ENCODE measurements around the gene GABRE. TPM values are rescaled to one million over a fixed set of nuclear protein-coding genes. Genes with fewer than 3 reads are reported as not detected.
"Not testable (repeated sequence)": the region's sequence is repeated elsewhere in the genome, so short reads cannot be mapped to it uniquely, and the experiment has no call there.

GABRE gene
- total and polyA plus RNA-seq, 2 donors, result 9.1 to 81.1 TPM

DNA sequence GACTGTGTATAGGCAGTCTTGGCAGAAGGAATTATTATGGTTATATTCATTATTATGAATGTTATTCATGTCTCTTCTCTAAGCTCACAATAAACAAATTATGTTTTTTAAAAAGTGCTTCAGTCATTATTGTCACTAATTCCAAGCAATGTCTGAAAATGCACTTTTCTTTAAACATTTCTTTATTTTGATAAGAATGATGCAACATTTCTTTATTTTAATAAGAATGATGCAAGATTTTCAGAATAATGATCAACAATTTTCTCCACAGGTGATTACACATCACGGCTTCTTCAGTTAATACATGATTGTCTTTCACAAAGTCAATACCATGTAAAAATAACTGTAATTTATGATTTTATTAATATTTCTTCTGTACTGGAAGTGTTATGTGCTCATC, 39.1 kb downstream of the GABRE start:
- 100% methylated on average over 1 of the region's 1 CpG for WGBS

DNA sequence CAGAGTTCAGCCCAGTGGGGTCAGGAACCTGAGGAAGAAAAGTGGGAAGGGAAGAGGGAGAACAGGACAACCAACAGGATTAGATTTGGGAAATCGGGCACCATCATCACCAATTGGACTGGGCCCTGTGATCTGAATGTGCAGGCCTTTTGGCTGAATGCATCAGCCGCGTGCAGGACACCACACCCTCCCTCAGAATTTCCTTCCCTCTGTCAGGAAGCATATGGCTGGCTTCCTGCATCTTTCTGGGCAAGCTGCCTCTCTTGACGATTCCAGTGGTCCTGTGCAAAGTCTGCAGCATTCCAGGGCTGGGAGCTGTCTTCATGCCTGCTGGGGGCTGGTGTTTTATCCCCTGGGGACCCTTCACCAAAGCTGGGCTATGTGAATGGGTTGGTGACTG, 45.4 kb downstream of the GABRE start:
- WGBS, result 46% methylated on average over 4 of the region's 4 CpGs
- Histone ChIP-seq H3K27ac (ENCODE audit: low read depth) (no peak overlapping the region), H3K36me3 (ENCODE audit: insufficient read depth) (no peaks in the 10 kb centered on the region), H3K4me3 (ENCODE audit: low read depth, low read length) (no peak overlapping the region), H3K4me1 (ENCODE audit: insufficient read depth) (no peaks in the 10 kb centered on the region)
- DNase-seq (ENCODE audit: extremely low spot score), result no peak

More for the DNA sequence above, 39.1 kb downstream of the GABRE start:
- Histone ChIP-seq H3K36me3 (ENCODE audit: insufficient read depth) (no peaks in the 10 kb centered on the region), H3K27ac (ENCODE audit: low read depth) (no peak overlapping the region), H3K4me3 (ENCODE audit: low read depth, low read length) (no peak overlapping the region), H3K4me1 (ENCODE audit: insufficient read depth) (no peaks in the 10 kb centered on the region)
- DNase-seq (ENCODE audit: extremely low spot score), result no peak

DNA sequence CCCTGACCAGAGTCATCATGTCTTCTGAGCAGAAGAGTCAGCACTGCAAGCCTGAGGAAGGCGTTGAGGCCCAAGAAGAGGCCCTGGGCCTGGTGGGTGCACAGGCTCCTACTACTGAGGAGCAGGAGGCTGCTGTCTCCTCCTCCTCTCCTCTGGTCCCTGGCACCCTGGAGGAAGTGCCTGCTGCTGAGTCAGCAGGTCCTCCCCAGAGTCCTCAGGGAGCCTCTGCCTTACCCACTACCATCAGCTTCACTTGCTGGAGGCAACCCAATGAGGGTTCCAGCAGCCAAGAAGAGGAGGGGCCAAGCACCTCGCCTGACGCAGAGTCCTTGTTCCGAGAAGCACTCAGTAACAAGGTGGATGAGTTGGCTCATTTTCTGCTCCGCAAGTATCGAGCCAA, 50.8 kb downstream of the GABRE start:
- H3K4me3 ChIP-seq (ENCODE audit: low read depth, low read length), result no peak overlapping the region
- no peak overlapping the region for H3K27ac ChIP-seq (ENCODE audit: low read depth)
- H3K36me3 ChIP-seq (ENCODE audit: insufficient read depth), result no peaks in the 10 kb centered on the region
- DNase-seq (ENCODE audit: extremely low spot score), result no peak
- WGBS, result 94% methylated on average over 6 of the region's 6 CpGs
- H3K4me1 ChIP-seq (ENCODE audit: insufficient read depth), result no peaks in the 10 kb centered on the region

DNA sequence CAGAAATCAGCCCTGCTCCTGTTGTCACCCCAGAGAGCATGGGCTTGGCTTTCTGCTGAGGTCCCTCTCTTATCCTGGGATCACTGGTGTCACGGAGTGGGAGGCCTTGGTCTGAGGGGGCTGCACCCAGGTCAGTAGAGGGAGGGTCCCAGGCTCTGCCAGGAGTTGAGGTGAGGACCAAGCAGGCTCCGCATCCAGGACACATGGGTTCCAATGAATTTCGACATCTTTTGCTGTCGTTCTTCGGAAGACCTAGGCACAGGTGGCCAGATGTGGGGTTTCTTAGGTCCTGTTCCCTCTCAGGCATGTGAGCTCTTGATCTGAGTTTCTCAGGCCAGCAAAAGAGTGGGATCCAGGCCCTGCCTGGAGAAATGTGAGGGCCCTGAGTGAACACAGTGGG, 51.8 kb downstream of the GABRE start:
- Histone ChIP-seq H3K36me3 (ENCODE audit: insufficient read depth) (no peaks in the 10 kb centered on the region), H3K4me1 (ENCODE audit: insufficient read depth) (no peaks in the 10 kb centered on the region), H3K4me3 (ENCODE audit: low read depth, low read length) (no peak overlapping the region), H3K27ac (ENCODE audit: low read depth) (no peak overlapping the region)
- DNase-seq (ENCODE audit: extremely low spot score), result no peak
- 96% methylated on average over 5 of the region's 5 CpGs for WGBS

DNA sequence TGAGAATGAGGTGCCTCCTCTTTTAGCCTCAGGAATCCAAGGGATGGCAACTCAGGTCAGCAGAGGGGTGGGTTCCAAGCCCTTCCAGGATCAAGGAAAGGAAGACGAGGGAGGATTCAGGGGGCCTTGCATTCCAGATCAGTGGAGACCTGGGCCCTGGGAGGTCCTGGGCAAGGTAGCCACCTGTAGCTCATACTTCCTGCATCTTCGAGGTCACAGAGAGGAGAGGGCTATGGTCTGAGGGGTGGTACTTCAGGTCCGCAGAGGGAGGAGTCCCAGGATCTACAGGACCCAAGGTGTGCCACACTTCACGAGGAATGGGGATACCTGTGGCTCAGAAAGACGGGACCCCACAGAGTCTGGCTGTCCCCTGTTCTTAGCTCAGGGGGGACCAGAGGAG, 52.6 kb downstream of the GABRE start:
- Histone ChIP-seq H3K4me1 (ENCODE audit: insufficient read depth) (no peaks in the 10 kb centered on the region), H3K36me3 (ENCODE audit: insufficient read depth) (no peaks in the 10 kb centered on the region), H3K27ac (ENCODE audit: low read depth) (no peak overlapping the region), H3K4me3 (ENCODE audit: low read depth, low read length) (no peak overlapping the region)
- WGBS, result 85% methylated on average over 5 of the region's 5 CpGs
- DNase-seq (ENCODE audit: extremely low spot score), result no peak

DNA sequence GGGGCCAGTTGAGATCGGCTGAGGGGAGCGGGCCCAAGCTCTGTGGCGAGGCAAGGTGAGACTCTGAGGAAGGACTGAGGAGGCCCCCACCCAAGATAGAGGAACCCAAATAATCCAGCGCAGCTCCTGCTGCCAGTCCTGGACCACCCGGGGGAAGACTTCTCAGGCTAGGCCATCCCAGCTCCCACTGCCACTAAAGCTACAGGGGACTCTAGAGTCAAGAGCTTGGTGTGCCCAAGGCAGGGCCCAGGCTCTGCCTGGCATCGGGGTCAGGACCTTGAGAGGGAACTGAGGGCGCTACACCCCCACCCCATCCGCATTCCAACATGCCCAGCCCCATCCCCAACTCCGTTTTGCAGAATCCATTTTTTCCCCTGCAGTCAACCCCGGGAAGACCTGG, 53.2 kb downstream of the GABRE start:
- Histone ChIP-seq H3K4me3 (ENCODE audit: low read depth, low read length) (no peak overlapping the region), H3K4me1 (ENCODE audit: insufficient read depth) (no peaks in the 10 kb centered on the region), H3K27ac (ENCODE audit: low read depth) (no peak overlapping the region), H3K36me3 (ENCODE audit: insufficient read depth) (no peaks in the 10 kb centered on the region)
- DNase-seq (ENCODE audit: extremely low spot score), result no peak
- WGBS, result 93% methylated on average over 10 of the region's 10 CpGs

DNA sequence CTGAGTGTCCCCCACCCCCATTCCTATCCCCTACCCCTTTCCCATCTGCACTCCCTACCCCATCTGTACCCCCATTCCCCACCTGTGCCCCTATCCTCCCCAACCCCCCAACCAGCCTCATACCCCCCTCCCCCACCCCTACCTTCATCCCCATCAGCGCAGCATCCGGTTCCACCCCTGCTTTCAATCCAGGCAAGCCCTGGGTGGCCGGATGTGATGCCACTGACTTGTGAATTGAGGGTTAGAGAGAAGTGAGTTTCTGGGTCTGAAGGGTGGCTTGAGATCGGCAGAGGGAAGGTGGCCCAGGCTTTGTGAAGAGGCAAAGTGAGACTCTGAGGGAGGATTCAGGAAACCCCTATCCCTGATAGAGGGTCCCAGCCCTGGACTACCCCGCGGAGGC, 53.9 kb downstream of the GABRE start:
- 69% methylated on average over 6 of the region's 6 CpGs for WGBS
- no peaks in the 10 kb centered on the region for H3K36me3 ChIP-seq (ENCODE audit: insufficient read depth)
- no peak overlapping the region for H3K4me3 ChIP-seq (ENCODE audit: low read depth, low read length)
- H3K27ac ChIP-seq (ENCODE audit: low read depth), result no peak overlapping the region
- no peaks in the 10 kb centered on the region for H3K4me1 ChIP-seq (ENCODE audit: insufficient read depth)
- DNase-seq (ENCODE audit: extremely low spot score), result no peak

DNA sequence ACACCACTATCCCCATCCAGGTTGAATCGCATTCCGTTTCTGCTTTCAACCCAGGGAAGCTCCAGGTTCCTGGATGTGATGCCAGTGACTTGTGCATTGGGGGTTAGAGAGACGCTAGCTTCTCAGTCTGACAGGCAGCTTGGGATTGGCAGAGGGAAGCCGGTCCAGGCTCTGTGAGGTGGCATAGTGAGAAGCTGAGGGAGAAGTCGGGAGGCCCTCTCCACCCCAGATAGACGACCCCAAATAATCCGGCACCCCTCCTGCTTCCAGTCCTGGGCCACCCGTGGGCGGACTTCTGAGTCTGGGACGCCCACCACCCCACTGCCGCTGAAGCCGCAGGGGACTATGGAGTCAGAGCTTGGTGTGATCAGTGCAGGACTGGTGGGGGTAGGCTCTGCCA, 54.4 kb downstream of the GABRE start:
- 94% methylated on average over 12 of the region's 12 CpGs for WGBS
- Histone ChIP-seq H3K4me1 (ENCODE audit: insufficient read depth) (no peaks in the 10 kb centered on the region), H3K27ac (ENCODE audit: low read depth) (no peak overlapping the region), H3K36me3 (ENCODE audit: insufficient read depth) (no peaks in the 10 kb centered on the region), H3K4me3 (ENCODE audit: low read depth, low read length) (no peak overlapping the region)
- DNase-seq (ENCODE audit: extremely low spot score), result no peak

DNA sequence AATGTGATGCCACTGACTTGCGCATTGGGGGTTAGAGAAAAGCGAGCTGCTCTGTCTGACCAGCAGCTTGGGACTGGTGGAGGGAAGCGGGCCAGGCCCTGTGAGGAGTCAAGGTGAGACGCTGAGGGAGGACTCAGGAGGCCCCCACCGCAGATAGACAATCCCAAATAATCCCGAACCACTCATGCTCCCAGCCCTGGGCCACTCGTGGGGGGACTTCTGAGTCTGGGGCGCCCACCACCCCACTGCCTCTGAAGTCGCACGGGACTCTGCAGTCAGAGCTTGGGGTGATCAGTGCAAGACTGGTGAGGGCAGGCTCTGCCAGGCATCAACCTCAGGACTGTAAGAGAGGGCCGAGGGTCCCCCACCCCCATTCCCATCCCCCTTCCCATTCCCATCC, 54.9 kb downstream of the GABRE start:
- H3K4me3 ChIP-seq (ENCODE audit: low read depth, low read length), result no peak overlapping the region
- no peaks in the 10 kb centered on the region for H3K36me3 ChIP-seq (ENCODE audit: insufficient read depth)
- no peak for DNase-seq (ENCODE audit: extremely low spot score)
- WGBS, result 97% methylated on average over 11 of the region's 11 CpGs
- H3K4me1 ChIP-seq (ENCODE audit: insufficient read depth), result no peaks in the 10 kb centered on the region
- H3K27ac ChIP-seq (ENCODE audit: low read depth), result no peak overlapping the region

DNA sequence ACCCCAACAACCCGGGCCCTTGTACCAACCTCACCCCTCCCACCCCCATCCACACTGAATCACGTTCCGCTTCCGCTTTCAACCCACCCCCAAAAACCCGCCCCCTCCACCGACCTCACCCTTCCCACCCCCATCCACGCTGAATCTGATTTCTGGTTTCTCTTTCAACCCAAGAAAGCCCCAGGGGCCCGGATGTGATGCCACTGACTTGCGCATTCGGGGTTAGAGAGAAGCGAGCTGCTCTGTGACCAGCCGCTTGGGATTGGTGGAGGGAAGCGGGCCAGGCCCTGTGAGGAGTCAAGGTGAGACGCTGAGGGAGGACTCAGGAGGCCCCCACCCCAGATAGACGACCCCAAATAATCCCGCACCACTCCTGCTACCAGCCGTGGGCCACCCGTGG, 55.7 kb downstream of the GABRE start:
- 96% methylated on average over 18 of the region's 18 CpGs for WGBS
- not testable (repeated sequence) for H3K27ac ChIP-seq (ENCODE audit: low read depth); DNase-seq (ENCODE audit: extremely low spot score); H3K4me1 ChIP-seq (ENCODE audit: insufficient read depth); H3K4me3 ChIP-seq (ENCODE audit: low read depth, low read length); H3K36me3 ChIP-seq (ENCODE audit: insufficient read depth)

DNA sequence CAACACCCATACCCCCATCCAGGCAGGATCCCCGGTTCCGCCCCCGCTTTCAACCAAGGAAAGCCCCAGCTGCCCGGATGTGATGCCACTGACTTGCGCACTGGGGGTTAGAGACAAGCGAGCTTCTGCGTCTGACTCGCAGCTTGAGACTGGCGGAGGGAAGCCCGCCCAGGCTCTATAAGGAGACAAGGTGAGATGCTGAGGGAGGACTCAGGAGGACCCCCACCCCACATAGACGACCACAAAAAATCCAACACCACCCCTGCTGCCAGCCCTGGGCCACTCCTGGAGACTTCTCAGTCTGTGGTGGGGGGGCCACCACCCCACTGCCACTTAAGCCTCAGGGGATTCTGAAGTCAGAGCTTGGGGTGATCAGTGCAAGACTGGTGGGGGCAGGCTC, 61.7 kb downstream of the GABRE start, which contains the start of gene MAGEA4:
Gene MAGEA4 (plus strand): TSS at position 110 of the 400 bp plus-strand sequence. CDS start 10,776 bp downstream, outside the sequence.
- WGBS, result 91% methylated on average over 11 of the region's 11 CpGs
- DNase-seq (ENCODE audit: extremely low spot score), result no peak
- no peak within 1 kb of the TSS for H3K4me3 ChIP-seq (ENCODE audit: low read depth, low read length)
- H3K36me3 ChIP-seq (ENCODE audit: insufficient read depth), result no peaks in the 10 kb centered on the region
- no peak within 1 kb of the TSS for H3K27ac ChIP-seq (ENCODE audit: low read depth)
- no peaks in the 10 kb centered on the region for H3K4me1 ChIP-seq (ENCODE audit: insufficient read depth)

DNA sequence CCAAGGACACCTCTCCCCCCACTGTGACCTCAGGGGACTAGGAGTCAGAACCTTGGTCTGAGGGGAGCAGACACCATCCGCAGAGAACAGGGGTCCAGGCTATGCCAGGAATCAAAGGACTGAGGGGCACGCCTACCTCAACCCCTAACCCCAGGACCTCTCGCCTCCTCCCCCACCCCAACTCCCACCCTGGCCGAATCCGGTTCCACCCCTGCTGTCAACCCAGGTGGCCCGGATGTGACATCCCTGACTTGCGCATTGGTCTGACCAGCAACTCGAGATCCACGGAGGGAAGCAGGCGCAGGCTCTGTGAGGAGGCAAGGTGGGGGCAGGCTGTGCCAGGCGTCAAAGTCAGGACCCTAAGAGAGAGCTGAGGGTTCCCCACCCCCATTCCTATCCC, 62.3 kb downstream of the GABRE start:
- DNase-seq (ENCODE audit: extremely low spot score), result no peak
- no peak overlapping the region for H3K4me3 ChIP-seq (ENCODE audit: low read depth, low read length)
- WGBS, result 87% methylated on average over 11 of the region's 11 CpGs
- H3K27ac ChIP-seq (ENCODE audit: low read depth), result no peak overlapping the region
- no peaks in the 10 kb centered on the region for H3K36me3 ChIP-seq (ENCODE audit: insufficient read depth)
- no peaks in the 10 kb centered on the region for H3K4me1 ChIP-seq (ENCODE audit: insufficient read depth)

DNA sequence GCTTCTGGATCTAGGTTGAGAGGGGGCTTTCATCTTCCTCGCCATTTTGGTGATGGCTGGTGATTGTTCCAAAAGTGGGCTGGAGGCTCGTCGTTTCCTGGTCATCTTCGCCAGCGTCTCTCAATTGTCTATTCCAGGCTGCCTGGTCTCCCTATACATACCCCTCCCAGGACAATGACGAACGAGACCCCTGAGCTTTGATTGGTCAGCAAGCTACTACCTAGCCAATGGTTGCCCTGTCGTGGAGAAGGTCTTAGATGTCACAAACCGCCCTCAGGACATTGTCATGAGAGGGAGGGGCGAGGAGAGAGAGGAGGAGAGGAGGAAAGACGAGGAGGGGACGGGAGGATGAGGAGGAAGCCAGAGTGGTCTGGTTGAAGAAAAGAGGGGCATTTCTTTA, 69.5 kb downstream of the GABRE start:
- WGBS, result 90% methylated on average over 12 of the region's 12 CpGs
- no peaks in the 10 kb centered on the region for H3K36me3 ChIP-seq (ENCODE audit: insufficient read depth)

More for the DNA sequence above, 69.5 kb downstream of the GABRE start:
- H3K27ac ChIP-seq (ENCODE audit: low read depth), result no peak overlapping the region
- H3K4me3 ChIP-seq (ENCODE audit: low read depth, low read length), result no peak overlapping the region
- H3K4me1 ChIP-seq (ENCODE audit: insufficient read depth), result no peaks in the 10 kb centered on the region
- no peak for DNase-seq (ENCODE audit: extremely low spot score)

Measured in urinary bladder (tissue), 4 donors.